Pulmonary artery endothelial cell (primary cell): Measurements from ENCODE around the gene ZDHHC18. TPM values are rescaled to one million over a fixed set of nuclear protein-coding genes. Genes with fewer than 3 reads are reported as not detected.

Source experiments
- DNase-seq: peaks from one replicate; pipeline ENCODE4 v3.0.0-alpha.2; 2011; ENCODE audit warnings: low read depth, low spot score
- total RNA-seq: library from RNA; depleted of rRNA; stranded (reverse); fragments of >200 nt; gene quantifications from 2 replicates; pipeline ENCODE4 v1.2.3, GENCODE V29; 2014

The ZDHHC18 gene
- total RNA-seq, 1 donor from 2014 or later: 6.5 TPM

DNA sequence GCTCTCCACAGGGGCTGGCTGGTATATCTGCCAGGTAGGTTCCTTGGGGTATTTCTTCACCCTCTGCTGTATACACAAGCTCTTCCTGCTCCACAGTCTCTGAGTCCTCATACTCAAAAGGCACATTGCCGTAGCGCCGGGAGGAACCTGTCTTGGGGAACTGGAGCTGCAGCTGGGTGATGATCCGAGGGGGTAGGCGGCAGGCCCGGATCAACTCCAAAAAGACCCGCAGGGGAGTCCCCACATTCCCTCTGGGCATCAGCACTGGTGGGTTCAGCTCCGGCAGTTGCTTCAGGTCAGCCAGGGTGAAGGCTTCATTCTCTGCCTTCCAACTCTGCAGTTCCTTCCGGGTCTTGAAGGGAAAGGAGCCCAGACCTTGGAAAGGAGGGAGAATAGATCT, 70.9 kb downstream of the ZDHHC18 start:
- no peak for DNase-seq

DNA sequence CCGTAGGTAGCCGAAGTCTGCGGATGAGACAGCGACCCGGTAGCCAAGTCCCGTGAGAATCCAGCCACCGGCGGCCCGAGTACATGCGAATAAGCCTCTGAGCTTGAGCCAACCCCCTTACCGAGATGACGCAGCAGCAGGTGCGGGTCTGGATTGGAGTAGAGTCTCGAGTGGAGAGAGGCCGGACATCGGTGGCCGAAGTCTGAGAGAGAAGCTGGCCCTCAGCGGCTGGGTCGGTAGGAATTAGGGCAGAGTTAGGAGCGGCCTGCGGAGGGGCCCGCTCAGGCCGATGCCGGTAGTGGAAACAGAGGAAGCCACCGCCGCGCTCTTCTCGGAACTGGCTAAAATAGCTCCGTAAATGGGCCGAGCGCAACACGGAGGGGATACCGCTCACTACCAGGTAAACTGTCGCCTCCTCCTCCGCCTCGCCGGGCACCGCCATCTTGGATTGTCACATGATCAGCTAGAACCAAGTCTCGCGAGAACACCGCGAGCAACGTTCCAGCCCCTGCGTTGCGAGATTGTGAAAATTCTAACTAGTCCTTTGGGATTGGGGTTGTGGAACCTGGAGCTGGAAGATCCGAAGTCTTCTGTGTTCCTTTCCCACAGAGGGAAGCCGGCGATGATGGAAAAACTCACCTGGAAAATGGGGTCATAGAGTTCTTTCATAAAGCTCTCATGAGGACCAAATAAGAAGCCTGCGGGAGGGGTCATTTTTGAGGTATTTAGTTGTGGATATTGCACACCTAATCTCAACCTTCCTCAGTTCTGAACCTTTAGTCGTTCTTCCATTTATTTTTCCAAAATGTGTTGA, 73.7 kb downstream of the ZDHHC18 start, which contains the start of gene GPATCH3:
Gene GPATCH3, minus strand, starts transcription at position 467 of the 814 bp plus-strand sequence. Its CDS starts 25 bp downstream, at position 442.
- peak; percentile 73 for DNase-seq

DNA sequence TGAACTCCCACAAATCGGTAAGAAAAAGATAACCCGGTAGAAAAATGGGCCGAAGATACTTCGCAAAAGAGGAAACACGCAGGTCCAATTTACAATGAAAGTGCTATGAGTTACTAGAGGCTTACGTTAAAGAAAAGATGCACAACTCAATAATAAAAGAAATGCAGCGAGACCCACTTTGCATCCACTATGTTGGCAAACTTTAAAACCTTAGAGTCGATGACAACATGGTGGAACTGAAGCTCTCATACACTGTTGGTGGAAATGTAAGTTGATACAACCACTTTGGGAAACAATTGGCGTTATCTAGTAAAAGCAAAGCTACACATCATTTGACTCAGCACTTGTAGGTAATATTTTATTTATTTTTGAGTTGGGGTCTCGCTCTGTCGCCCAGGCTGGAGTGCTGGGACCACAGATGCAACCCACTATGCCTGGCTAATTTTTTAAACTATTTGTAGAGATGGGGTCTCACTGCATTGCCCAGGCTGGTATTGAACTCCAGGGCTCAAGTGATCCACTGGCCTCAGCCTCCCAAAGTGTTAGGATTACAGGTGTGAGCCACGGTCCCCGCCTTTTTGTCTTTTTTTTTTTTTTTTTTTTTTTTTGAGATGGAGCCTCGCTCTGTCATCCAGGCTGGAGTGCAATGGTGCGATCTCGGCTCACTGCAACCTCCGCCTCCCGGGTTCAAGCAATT, 74.5 kb downstream of the ZDHHC18 start:
- DNase-seq: no peak

Other genes with a start within 250 kb of the ZDHHC18 start
- gene ARID1A, start 130.7 kb upstream of the ZDHHC18 start, total RNA-seq: 12.5 and 15.1 TPM in 2 replicates
- 7.3 and 8.3 TPM in 2 replicates for gene PIGV, start 38.7 kb upstream of the ZDHHC18 start, total RNA-seq
- 0.13 and 0.42 TPM in 2 replicates for gene SFN, start 36.5 kb downstream of the ZDHHC18 start, total RNA-seq
- 12.4 and 21.5 TPM in 2 replicates for gene GPN2, start 63.6 kb downstream of the ZDHHC18 start, total RNA-seq
- gene GPATCH3, start 73.8 kb downstream of the ZDHHC18 start, total RNA-seq: 12.6 and 14.4 TPM in 2 replicates
- not detected in 2 replicates for gene NR0B2, start 87.3 kb downstream of the ZDHHC18 start, total RNA-seq
- gene NUDC, start 95.1 kb downstream of the ZDHHC18 start, total RNA-seq: 55.1 and 72.5 TPM in 2 replicates
- not detected in 2 replicates for gene KDF1, start 133.8 kb downstream of the ZDHHC18 start, total RNA-seq
- gene TRNP1, start 167.0 kb downstream of the ZDHHC18 start, total RNA-seq: 10.9 and 12.3 TPM in 2 replicates
- 0.59 and 0.71 TPM in 2 replicates for gene TENT5B, start 186.2 kb downstream of the ZDHHC18 start, total RNA-seq